ENCODE data around the gene PTPN4. TPM values are rescaled to one million over a fixed set of nuclear protein-coding genes. Genes with fewer than 3 reads are reported as not detected.

The PTPN4 gene
- total and polyA plus RNA-seq, 2 of the 13 experiments (the other 11 are each of a cell fraction or from before 2014, with no cell fraction given): 20.3 to 34.6 TPM

GRCh38 chr2:120012771-120013596 lies 253.3 kb downstream of the PTPN4 start, which contains the start of gene EPB41L5 (continued):
- TF ChIP-seq ZFX (CRISPR knock-in tag; IDR thresholded peaks at IDR 0.05; ENCODE audit: low read depth) (peak; percentile 99), NCOA1 (CRISPR knock-in tag; IDR thresholded peaks at IDR 0.05) (no peak), CTCF (CRISPR knock-in tag; IDR thresholded peaks at IDR 0.05) (peak; percentile 40), ELK4 (CRISPR knock-in tag; IDR thresholded peaks at IDR 0.05; ENCODE audit: borderline replicate concordance) (no peak), ZNF232 (CRISPR knock-in tag; IDR thresholded peaks at IDR 0.05; ENCODE audit: borderline replicate concordance) (peak; percentile 51; the same call in 1 of the 2 replicates), ZNF776 (CRISPR knock-in tag; IDR thresholded peaks at IDR 0.05) (peak; percentile 90), FOXA1 (IDR thresholded peaks at IDR 0.05) (no peak), FOXA1 (CRISPR knock-in tag; IDR thresholded peaks at IDR 0.05) (peak; percentile 26; the same call in 1 of the 2 replicates), ZBED4 (CRISPR knock-in tag; IDR thresholded peaks at IDR 0.05; ENCODE audit: borderline replicate concordance) (peak; percentile 58), ZNF501 (CRISPR knock-in tag; IDR thresholded peaks at IDR 0.05) (peak; percentile 98), ZNF616 (CRISPR knock-in tag; IDR thresholded peaks at IDR 0.05; ENCODE audit: low read depth) (peak; percentile 77; the same call in 1 of the 2 replicates), ZNF207 (IDR thresholded peaks at IDR 0.05; ENCODE audit: borderline replicate concordance) (no peak), TOPORS (CRISPR knock-in tag; IDR thresholded peaks at IDR 0.05) (peak; percentile 88)

All from HepG2 (cell line).